HepG2 (cell line): Measurements from ENCODE around the gene EEF1A2. TPM values are rescaled to one million over a fixed set of nuclear protein-coding genes. Genes with fewer than 3 reads are reported as not detected.

Experiments
- ATF1 ChIP-seq: IDR thresholded peaks from 2 replicates; pipeline ENCODE4 v1.6.1; 2016; ENCODE audit warnings: mild to moderate bottlenecking, control low read depth
- EHMT2 ChIP-seq: fragments of 200-600 bp; sonication (generic); IDR thresholded peaks from 2 replicates; pipeline ENCODE4 v1.7.0; 2017; ENCODE audit warnings: antibody characterized with exemption, low read depth, low read length, borderline replicate concordance
- FOSL1 ChIP-seq: sonication (generic); formaldehyde crosslinking; IDR thresholded peaks from 2 replicates; pipeline ENCODE4 v1.9.0; 2021; ENCODE audit warnings: missing genetic modification reagents, borderline replicate concordance
- MAFK ChIP-seq, 2 experiments: IDR thresholded peaks in 1 of 2; conservative IDR thresholded peaks in 1 of 2; 2 replicates each; pipeline ENCODE4 v1.6.1; 2011; ENCODE audit warnings: improper control_type of control experiment in 2 of 2, low read length in 2 of 2
- PITX1 ChIP-seq: sonication (generic); formaldehyde crosslinking; IDR thresholded peaks from 2 replicates; pipeline ENCODE4 v1.5.1; 2020; ENCODE audit warnings: mild to moderate bottlenecking, missing genetic modification reagents
- RFX1 ChIP-seq: fragments of 450-650 bp; IDR thresholded peaks from 2 replicates; pipeline ENCODE4 v1.6.1; 2017
- TAF1 ChIP-seq: sonication (generic); formaldehyde crosslinking; IDR thresholded peaks from 2 replicates; pipeline ENCODE4 v1.4.0; 2020; ENCODE audit warnings: missing genetic modification reagents
- ZBTB3 ChIP-seq: sonication (generic); formaldehyde crosslinking; IDR thresholded peaks from 2 replicates; pipeline ENCODE4 v1.4.0; 2020; ENCODE audit warnings: low read depth, mild to moderate bottlenecking, moderate library complexity, missing genetic modification reagents, borderline replicate concordance
- ZNF136 ChIP-seq: sonication (generic); formaldehyde crosslinking; IDR thresholded peaks from 2 replicates; pipeline ENCODE4 v1.8.1; 2022; ENCODE audit warnings: low read depth, mild to moderate bottlenecking, moderate library complexity, missing genetic modification reagents
- ZNF205 ChIP-seq: IDR thresholded peaks from 2 replicates; pipeline ENCODE4 v1.6.1; 2018; ENCODE audit warnings: missing biosample characterization, missing genetic modification reagents
- ZNF282 ChIP-seq: fragments of 450-650 bp; IDR thresholded peaks from 2 replicates; pipeline ENCODE4 v1.6.1; 2018; ENCODE audit not compliant: partially characterized antibody
- ZNF329 ChIP-seq: sonication (generic); formaldehyde crosslinking; IDR thresholded peaks from 2 replicates; pipeline ENCODE4 v1.9.0; 2021; ENCODE audit warnings: low read depth, mild to moderate bottlenecking, missing genetic modification reagents
- ZNF33A ChIP-seq: sonication (generic); formaldehyde crosslinking; IDR thresholded peaks from 2 replicates; pipeline ENCODE4 v1.5.1; 2020; ENCODE audit warnings: missing genetic modification reagents, mild to moderate bottlenecking, moderate library complexity, borderline replicate concordance
- ZNF605 ChIP-seq: sonication (generic); formaldehyde crosslinking; IDR thresholded peaks from 2 replicates; pipeline ENCODE4 v1.8.0; 2022; ENCODE audit warnings: mild to moderate bottlenecking, missing genetic modification reagents
- ZNF766 ChIP-seq: sonication (generic); formaldehyde crosslinking; IDR thresholded peaks from 2 replicates; pipeline ENCODE4 v1.5.0; 2020; ENCODE audit warnings: missing genetic modification reagents, borderline replicate concordance
- ZSCAN20 ChIP-seq: sonication (generic); formaldehyde crosslinking; IDR thresholded peaks from 2 replicates; pipeline ENCODE4 v1.4.0; 2020; ENCODE audit warnings: missing genetic modification reagents, mild to moderate bottlenecking, borderline replicate concordance
- polyA plus RNA-seq, 8 experiments: library from polyadenylated mRNA; depleted of rRNA in 3 of 8; stranded (reverse) in 7 of 8; unstranded in 1 of 8; fragments of >200 nt; fragmentation: Illumina TruSeq in 4 of 8; extraction: Trizol in 4 of 8; gene quantifications; 2 replicates each; pipeline versions ENCODE4 v1.2.1 to v1.2.3, GENCODE V29; 2011 to 2016; ENCODE audit warnings: low read depth in 4 of 8, missing spikeins in 1 of 8, mixed read lengths in 1 of 8; ENCODE audit not compliant: insufficient read depth in 1 of 8
- total RNA-seq, 5 experiments: library from RNA; depleted of rRNA; stranded (reverse); fragments of >200 nt; fragmentation: Illumina TruSeq; extraction: Trizol; gene quantifications; 2 replicates each; pipeline ENCODE4 v1.2.3, GENCODE V29; 2016; ENCODE audit warnings: low read depth in 1 of 5
- TF ChIP-seq, protein P1 (sequence below): sonication (generic); formaldehyde crosslinking; IDR thresholded peaks from 2 replicates; pipeline ENCODE4 v1.4.0; 2020; ENCODE audit warnings: missing genetic modification reagents
- TF ChIP-seq, protein P2 (sequence below): sonication (generic); formaldehyde crosslinking; IDR thresholded peaks from 2 replicates; pipeline ENCODE4 v1.5.0; 2020; ENCODE audit warnings: missing genetic modification reagents, mild to moderate bottlenecking, borderline replicate concordance
- TF ChIP-seq, protein P3 (sequence below): sonication (generic); formaldehyde crosslinking; IDR thresholded peaks from 2 replicates; pipeline ENCODE4 v1.4.0; 2020; ENCODE audit warnings: missing genetic modification reagents, borderline replicate concordance
- TF ChIP-seq, protein P4 (sequence below): sonication (generic); formaldehyde crosslinking; conservative IDR thresholded peaks from 2 replicates; pipeline ENCODE4 v1.4.0; 2020; ENCODE audit warnings: missing genetic modification reagents

Gene EEF1A2
- total and polyA plus RNA-seq, 2 of the 13 experiments (the other 11 are each of a cell fraction or from before 2014, with no cell fraction given): 0.44 to 0.87 TPM

DNA sequence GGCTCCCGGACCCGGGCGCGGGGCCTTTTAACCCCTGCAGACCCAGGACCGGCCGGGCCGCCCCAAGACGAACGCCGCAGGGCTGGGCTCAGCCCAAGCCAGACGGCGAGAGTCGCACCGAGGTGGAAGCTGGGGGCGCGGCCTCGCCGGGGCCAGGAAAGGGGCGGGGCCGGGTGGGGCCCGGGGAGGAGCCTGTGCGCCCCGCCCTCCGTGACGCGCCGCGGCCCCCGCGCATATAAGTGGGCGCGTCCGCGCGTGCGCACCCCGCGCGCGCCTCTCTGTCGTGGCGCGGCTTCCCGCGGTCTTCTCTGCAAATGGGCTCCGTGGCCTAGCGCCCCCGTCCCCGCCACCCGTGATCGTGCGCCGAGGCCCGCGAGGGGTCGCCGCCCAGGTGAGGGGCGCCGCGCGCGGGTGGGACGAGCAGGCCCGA, 21.6 kb upstream of the EEF1A2 start, which contains the start of gene PPDPF (continued):
- no peak for TF ChIP-seq ATF1
- TF ChIP-seq, protein P1, sequence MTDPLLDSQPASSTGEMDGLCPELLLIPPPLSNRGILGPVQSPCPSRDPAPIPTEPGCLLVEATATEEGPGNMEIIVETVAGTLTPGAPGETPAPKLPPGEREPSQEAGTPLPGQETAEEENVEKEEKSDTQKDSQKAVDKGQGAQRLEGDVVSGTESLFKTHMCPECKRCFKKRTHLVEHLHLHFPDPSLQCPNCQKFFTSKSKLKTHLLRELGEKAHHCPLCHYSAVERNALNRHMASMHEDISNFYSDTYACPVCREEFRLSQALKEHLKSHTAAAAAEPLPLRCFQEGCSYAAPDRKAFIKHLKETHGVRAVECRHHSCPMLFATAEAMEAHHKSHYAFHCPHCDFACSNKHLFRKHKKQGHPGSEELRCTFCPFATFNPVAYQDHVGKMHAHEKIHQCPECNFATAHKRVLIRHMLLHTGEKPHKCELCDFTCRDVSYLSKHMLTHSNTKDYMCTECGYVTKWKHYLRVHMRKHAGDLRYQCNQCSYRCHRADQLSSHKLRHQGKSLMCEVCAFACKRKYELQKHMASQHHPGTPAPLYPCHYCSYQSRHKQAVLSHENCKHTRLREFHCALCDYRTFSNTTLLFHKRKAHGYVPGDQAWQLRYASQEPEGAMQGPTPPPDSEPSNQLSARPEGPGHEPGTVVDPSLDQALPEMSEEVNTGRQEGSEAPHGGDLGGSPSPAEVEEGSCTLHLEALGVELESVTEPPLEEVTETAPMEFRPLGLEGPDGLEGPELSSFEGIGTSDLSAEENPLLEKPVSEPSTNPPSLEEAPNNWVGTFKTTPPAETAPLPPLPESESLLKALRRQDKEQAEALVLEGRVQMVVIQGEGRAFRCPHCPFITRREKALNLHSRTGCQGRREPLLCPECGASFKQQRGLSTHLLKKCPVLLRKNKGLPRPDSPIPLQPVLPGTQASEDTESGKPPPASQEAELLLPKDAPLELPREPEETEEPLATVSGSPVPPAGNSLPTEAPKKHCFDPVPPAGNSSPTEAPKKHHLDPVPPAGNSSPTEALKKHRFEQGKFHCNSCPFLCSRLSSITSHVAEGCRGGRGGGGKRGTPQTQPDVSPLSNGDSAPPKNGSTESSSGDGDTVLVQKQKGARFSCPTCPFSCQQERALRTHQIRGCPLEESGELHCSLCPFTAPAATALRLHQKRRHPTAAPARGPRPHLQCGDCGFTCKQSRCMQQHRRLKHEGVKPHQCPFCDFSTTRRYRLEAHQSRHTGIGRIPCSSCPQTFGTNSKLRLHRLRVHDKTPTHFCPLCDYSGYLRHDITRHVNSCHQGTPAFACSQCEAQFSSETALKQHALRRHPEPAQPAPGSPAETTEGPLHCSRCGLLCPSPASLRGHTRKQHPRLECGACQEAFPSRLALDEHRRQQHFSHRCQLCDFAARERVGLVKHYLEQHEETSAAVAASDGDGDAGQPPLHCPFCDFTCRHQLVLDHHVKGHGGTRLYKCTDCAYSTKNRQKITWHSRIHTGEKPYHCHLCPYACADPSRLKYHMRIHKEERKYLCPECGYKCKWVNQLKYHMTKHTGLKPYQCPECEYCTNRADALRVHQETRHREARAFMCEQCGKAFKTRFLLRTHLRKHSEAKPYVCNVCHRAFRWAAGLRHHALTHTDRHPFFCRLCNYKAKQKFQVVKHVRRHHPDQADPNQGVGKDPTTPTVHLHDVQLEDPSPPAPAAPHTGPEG (CRISPR knock-in tag): 0 out of 2 replicates have a peak, but pooled peaks have one; percentile 20
- TF ChIP-seq, protein P2, sequence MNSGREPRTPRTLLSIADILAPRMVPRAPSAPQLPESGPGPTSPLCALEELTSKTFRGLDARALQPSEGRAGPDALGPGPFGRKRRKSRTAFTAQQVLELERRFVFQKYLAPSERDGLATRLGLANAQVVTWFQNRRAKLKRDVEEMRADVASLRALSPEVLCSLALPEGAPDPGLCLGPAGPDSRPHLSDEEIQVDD (CRISPR knock-in tag): no peak
- TF ChIP-seq EHMT2: no peak
- TF ChIP-seq TAF1 (CRISPR knock-in tag): 0 out of 2 replicates have a peak, but pooled peaks have one; percentile 17
- TF ChIP-seq, protein P3, sequence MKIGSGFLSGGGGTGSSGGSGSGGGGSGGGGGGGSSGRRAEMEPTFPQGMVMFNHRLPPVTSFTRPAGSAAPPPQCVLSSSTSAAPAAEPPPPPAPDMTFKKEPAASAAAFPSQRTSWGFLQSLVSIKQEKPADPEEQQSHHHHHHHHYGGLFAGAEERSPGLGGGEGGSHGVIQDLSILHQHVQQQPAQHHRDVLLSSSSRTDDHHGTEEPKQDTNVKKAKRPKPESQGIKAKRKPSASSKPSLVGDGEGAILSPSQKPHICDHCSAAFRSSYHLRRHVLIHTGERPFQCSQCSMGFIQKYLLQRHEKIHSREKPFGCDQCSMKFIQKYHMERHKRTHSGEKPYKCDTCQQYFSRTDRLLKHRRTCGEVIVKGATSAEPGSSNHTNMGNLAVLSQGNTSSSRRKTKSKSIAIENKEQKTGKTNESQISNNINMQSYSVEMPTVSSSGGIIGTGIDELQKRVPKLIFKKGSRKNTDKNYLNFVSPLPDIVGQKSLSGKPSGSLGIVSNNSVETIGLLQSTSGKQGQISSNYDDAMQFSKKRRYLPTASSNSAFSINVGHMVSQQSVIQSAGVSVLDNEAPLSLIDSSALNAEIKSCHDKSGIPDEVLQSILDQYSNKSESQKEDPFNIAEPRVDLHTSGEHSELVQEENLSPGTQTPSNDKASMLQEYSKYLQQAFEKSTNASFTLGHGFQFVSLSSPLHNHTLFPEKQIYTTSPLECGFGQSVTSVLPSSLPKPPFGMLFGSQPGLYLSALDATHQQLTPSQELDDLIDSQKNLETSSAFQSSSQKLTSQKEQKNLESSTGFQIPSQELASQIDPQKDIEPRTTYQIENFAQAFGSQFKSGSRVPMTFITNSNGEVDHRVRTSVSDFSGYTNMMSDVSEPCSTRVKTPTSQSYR (CRISPR knock-in tag): no peak
- no peak for TF ChIP-seq ZSCAN20 (CRISPR knock-in tag)
- no peak for TF ChIP-seq ZNF33A
- TF ChIP-seq MAFK (conservative IDR thresholded peaks at IDR 0.05 in 1 of 2, IDR thresholded peaks at IDR 0.05 in 1 of 2; ENCODE audit: low read length in 2 of 2): no peak
- TF ChIP-seq ZNF136 (CRISPR knock-in tag): no peak
- no peak for TF ChIP-seq ZNF205 (CRISPR knock-in tag)
- no peak for TF ChIP-seq RFX1
- TF ChIP-seq ZBTB3: no peak
- TF ChIP-seq, protein P4, sequence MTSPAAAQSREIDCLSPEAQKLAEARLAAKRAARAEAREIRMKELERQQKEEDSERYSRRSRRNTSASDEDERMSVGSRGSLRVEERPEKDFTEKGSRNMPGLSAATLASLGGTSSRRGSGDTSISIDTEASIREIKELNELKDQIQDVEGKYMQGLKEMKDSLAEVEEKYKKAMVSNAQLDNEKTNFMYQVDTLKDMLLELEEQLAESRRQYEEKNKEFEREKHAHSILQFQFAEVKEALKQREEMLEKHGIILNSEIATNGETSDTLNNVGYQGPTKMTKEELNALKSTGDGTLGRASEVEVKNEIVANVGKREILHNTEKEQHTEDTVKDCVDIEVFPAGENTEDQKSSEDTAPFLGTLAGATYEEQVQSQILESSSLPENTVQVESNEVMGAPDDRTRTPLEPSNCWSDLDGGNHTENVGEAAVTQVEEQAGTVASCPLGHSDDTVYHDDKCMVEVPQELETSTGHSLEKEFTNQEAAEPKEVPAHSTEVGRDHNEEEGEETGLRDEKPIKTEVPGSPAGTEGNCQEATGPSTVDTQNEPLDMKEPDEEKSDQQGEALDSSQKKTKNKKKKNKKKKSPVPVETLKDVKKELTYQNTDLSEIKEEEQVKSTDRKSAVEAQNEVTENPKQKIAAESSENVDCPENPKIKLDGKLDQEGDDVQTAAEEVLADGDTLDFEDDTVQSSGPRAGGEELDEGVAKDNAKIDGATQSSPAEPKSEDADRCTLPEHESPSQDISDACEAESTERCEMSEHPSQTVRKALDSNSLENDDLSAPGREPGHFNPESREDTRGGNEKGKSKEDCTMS: no peak
- no peak for TF ChIP-seq ZNF605 (CRISPR knock-in tag)
- TF ChIP-seq ZNF329 (CRISPR knock-in tag): no peak
- TF ChIP-seq ZNF766 (CRISPR knock-in tag): no peak
- TF ChIP-seq PITX1 (CRISPR knock-in tag): no peak
- TF ChIP-seq ZNF282: no peak
- no peak for TF ChIP-seq FOSL1 (CRISPR knock-in tag)
